GM23338 (cell line): ENCODE data around the gene SLC6A12. TPM values are rescaled to one million over a fixed set of nuclear protein-coding genes. Genes with fewer than 3 reads are reported as not detected.

Experiments used
- ATAC-seq: fragments of 200-7000 bp; cut with Tn5 transposase; 3 replicates; pipeline ENCODE4 v1.9.1; 2020
- DNase-seq: peaks from one replicate; pipeline ENCODE4 v3.0.0-alpha.2; 2015; ENCODE audit warnings: low spot score
- H2AFZ ChIP-seq: fragments of 200-600 bp; sonication (generic); 2 replicates; pipeline ENCODE4 v1.8.0; 2016; ENCODE audit warnings: antibody characterized with exemption, mild to moderate bottlenecking, moderate library complexity
- H3F3A ChIP-seq: fragments of 200-600 bp; sonication (generic); replicated peaks from 2 replicates; pipeline ENCODE4 v1.8.0; 2017; ENCODE audit warnings: antibody characterized with exemption, mixed run types, low read depth
- H3K27ac ChIP-seq: fragments of 200-600 bp; sonication (generic); 2 replicates; pipeline ENCODE4 v1.6.1; 2016; ENCODE audit warnings: low read depth
- H3K27me3 ChIP-seq: fragments of 200-600 bp; sonication (generic); 2 replicates; pipeline ENCODE4 v1.8.0; 2016; ENCODE audit warnings: mild to moderate bottlenecking, mixed run types, moderate library complexity; ENCODE audit not compliant: insufficient read depth
- H3K36me3 ChIP-seq: fragments of 200-600 bp; sonication (generic); 2 replicates; pipeline ENCODE4 v1.8.0; 2016; ENCODE audit warnings: mild to moderate bottlenecking; ENCODE audit not compliant: insufficient read depth
- H3K4me1 ChIP-seq: fragments of 200-600 bp; sonication (generic); 2 replicates; pipeline ENCODE4 v1.8.0; 2016; ENCODE audit warnings: mild to moderate bottlenecking, moderate library complexity; ENCODE audit not compliant: insufficient read depth
- H3K4me2 ChIP-seq: fragments of 200-600 bp; sonication (generic); 2 replicates; pipeline ENCODE4 v1.7.1; 2017; ENCODE audit warnings: mixed run types
- H3K4me3 ChIP-seq: fragments of 200-600 bp; sonication (generic); 2 replicates; pipeline ENCODE4 v1.6.1; 2016; ENCODE audit warnings: mixed run types
- H3K79me2 ChIP-seq: fragments of 200-600 bp; sonication (generic); replicated peaks from 2 replicates; pipeline ENCODE4 v1.8.0; 2017; ENCODE audit warnings: mild to moderate bottlenecking; ENCODE audit not compliant: insufficient read depth
- H3K9me2 ChIP-seq: fragments of 200-600 bp; sonication (generic); 2 replicates; pipeline ENCODE4 v1.8.0; 2017; ENCODE audit not compliant: insufficient read depth
- H4K20me1 ChIP-seq: fragments of 200-600 bp; sonication (generic); replicated peaks from 2 replicates; pipeline ENCODE4 v1.8.0; 2017; ENCODE audit warnings: mild to moderate bottlenecking; ENCODE audit not compliant: insufficient read depth
- H3K27ac Mint-ChIP-seq: 2 replicates; pipeline ENCODE4 v1.8.0; 2020; ENCODE audit warnings: inconsistent platforms, mild to moderate bottlenecking, moderate library complexity, mixed read lengths
- H3K27me3 Mint-ChIP-seq: 3 replicates; pipeline ENCODE4 v1.8.0; 2022; ENCODE audit warnings: low read depth, mild to moderate bottlenecking, moderate library complexity, mixed read lengths, inconsistent platforms; ENCODE audit not compliant: insufficient read depth, poor library complexity
- H3K36me3 Mint-ChIP-seq: 3 replicates; pipeline ENCODE4 v1.8.0; 2021; ENCODE audit warnings: low read depth, mild to moderate bottlenecking, inconsistent platforms, moderate library complexity, mixed read lengths
- H3K4me1 Mint-ChIP-seq: 3 replicates; pipeline ENCODE4 v1.8.0; 2020; ENCODE audit warnings: mild to moderate bottlenecking, inconsistent platforms, mixed read lengths
- H3K4me3 Mint-ChIP-seq: 3 replicates; pipeline ENCODE4 v1.8.0; 2021; ENCODE audit warnings: moderate library complexity, mild to moderate bottlenecking, inconsistent platforms, mixed read lengths
- H3K9me3 Mint-ChIP-seq: 3 replicates; pipeline ENCODE4 v1.8.0; 2020; ENCODE audit warnings: moderate library complexity, mild to moderate bottlenecking, inconsistent platforms, mixed read lengths
- CREB1 ChIP-seq: fragments of 250-450 bp; sonication (Bioruptor Pico); IDR thresholded peaks from 2 replicates; pipeline ENCODE4 v1.5.0; 2020; ENCODE audit warnings: low read depth, mild to moderate bottlenecking, moderate library complexity
- EZH2 ChIP-seq: fragments of 200-600 bp; sonication (generic); IDR thresholded peaks from one replicate; pipeline ENCODE4 v1.8.0; 2017; ENCODE audit warnings: antibody characterized with exemption, mild to moderate bottlenecking, low read depth; ENCODE audit not compliant: unreplicated experiment
- EZH2phosphoT487 ChIP-seq: fragments of 200-600 bp; sonication (generic); IDR thresholded peaks from one replicate; pipeline ENCODE4 v1.8.1; 2018; ENCODE audit warnings: antibody characterized with exemption; ENCODE audit not compliant: unreplicated experiment
- JUNB ChIP-seq: IDR thresholded peaks from one replicate; pipeline ENCODE4 v1.6.1; 2016; ENCODE audit warnings: antibody characterized with exemption; ENCODE audit not compliant: unreplicated experiment
- NANOG ChIP-seq: IDR thresholded peaks from 2 replicates; pipeline ENCODE4 v1.6.1; 2016; ENCODE audit warnings: antibody characterized with exemption, borderline replicate concordance
- POLR2AphosphoS5 ChIP-seq: IDR thresholded peaks from 2 replicates; pipeline ENCODE4 v1.6.1; 2016; ENCODE audit warnings: antibody characterized with exemption, low read depth
- STAT1 ChIP-seq: IDR thresholded peaks from one replicate; pipeline ENCODE4 v1.6.1; 2016; ENCODE audit warnings: antibody characterized with exemption; ENCODE audit not compliant: unreplicated experiment
- ZNF114 ChIP-seq: fragments of 250-450 bp; sonication (Bioruptor Pico); IDR thresholded peaks from 2 replicates; pipeline ENCODE4 v1.5.0; 2020; ENCODE audit warnings: mild to moderate bottlenecking, moderate library complexity
- ZNF331 ChIP-seq: fragments of 250-450 bp; sonication (Bioruptor Pico); IDR thresholded peaks from 2 replicates; pipeline ENCODE4 v1.5.0; 2020; ENCODE audit warnings: low read depth, mild to moderate bottlenecking, moderate library complexity
- polyA plus RNA-seq: library from polyadenylated mRNA; unstranded; fragments of >200 nt; fragmentation: Nextera tagmentation; extraction: Ambion mirVana; gene quantifications from 2 replicates; pipeline ENCODE4 v1.2.1, GENCODE V29; 2016
- total RNA-seq: library from RNA; depleted of rRNA; stranded (reverse); fragments of >200 nt; shearing (Covaris generic); gene quantifications from 2 replicates; pipeline ENCODE4 v1.2.3, GENCODE V29; 2014
- TF ChIP-seq, protein P1 (sequence below): IDR thresholded peaks from 2 replicates; pipeline ENCODE4 v1.6.1; 2016; ENCODE audit warnings: antibody characterized with exemption
- TF ChIP-seq, protein P2 (sequence below), 2 experiments: fragments of 200-600 bp in 1 of 2; sonication (generic) in 1 of 2; conservative IDR thresholded peaks; 2 replicates each; pipeline versions ENCODE4 v1.5.1 to v1.6.1; 2016 to 2017; ENCODE audit warnings: antibody characterized with exemption in 2 of 2, low read depth in 2 of 2, mild to moderate bottlenecking in 2 of 2, moderate library complexity in 1 of 2

SLC6A12 gene
- total and polyA plus RNA-seq, 2 experiments from 2014 or later = 0.56 TPM; not detected in 1

DNA sequence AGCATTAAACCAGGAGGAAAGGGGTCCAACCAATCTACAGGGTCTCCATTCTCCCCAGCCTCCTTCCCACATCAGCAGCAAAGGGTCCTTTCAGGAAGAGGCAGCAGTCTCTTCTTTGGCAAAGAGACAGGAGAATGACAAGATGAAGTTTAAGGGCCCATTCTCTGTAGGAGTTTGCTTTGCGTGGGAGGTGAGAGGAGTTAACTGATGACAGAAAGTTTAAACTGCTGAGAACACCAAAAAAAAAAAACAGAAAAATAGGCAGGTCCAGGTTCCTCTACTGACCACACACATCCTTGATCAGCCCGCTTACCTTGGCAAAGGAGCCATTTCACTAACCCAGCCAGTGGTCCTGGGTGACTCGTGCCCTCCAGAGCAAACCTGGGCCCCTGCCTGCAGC lies 43.0 kb upstream of the SLC6A12 start:
- no peaks in the 10 kb centered on the region for H3K79me2 ChIP-seq
- Mint-ChIP-seq H3K27me3 (peaks cover 8% of the 10 kb centered on the region), H3K27ac (no peak overlapping the region), H3K36me3 (no peaks in the 10 kb centered on the region), H3K4me1 (peaks cover 12% of the 10 kb centered on the region), H3K4me3 (no peak overlapping the region), H3K9me3 (no peaks in the 10 kb centered on the region)
- H4K20me1 ChIP-seq = no peaks in the 10 kb centered on the region
- no peaks in the 10 kb centered on the region for H3F3A ChIP-seq
- H3K4me2 ChIP-seq = no peak overlapping the region
- no peaks in the 10 kb centered on the region; the same call in 1 of the 2 replicates for H3K9me2 ChIP-seq
- H3K27ac ChIP-seq = no peak overlapping the region
- DNase-seq = no peak
- H3K4me3 ChIP-seq = no peak overlapping the region
- H3K4me1 ChIP-seq = no peaks in the 10 kb centered on the region
- H3K36me3 ChIP-seq = no peaks in the 10 kb centered on the region
- no peaks in the 10 kb centered on the region for H3K27me3 ChIP-seq
- ATAC-seq = no peak
- no peak for TF ChIP-seq NANOG
- H2AFZ ChIP-seq = no peak overlapping the region

DNA sequence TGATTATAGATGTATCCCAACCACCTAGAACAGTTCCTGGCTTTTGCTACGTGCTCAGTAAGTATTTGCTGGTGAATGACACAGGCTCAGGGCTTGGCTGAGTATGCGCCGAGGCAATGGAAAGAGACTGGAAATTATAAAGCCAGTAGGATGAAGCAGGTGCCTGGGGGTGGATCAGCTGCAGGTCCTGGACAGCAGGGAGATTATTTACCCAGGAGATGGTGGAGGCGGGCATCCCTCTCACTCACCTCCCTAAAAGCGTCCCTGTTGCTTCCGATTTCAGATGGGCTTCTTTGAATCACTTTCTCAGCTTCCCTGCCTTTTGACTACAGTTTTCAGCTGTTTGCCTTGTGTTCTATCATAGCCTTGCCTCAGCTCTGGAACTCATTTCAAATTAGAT lies 42.3 kb upstream of the SLC6A12 start:
- no peaks in the 10 kb centered on the region for H3K27me3 ChIP-seq
- peaks cover 12% of the 10 kb centered on the region for H3K4me1 Mint-ChIP-seq
- no peak for ATAC-seq
- H3K9me3 Mint-ChIP-seq = no peaks in the 10 kb centered on the region
- no peaks in the 10 kb centered on the region for H3K36me3 ChIP-seq
- H3K4me2 ChIP-seq = no peak overlapping the region
- no peak overlapping the region for H3K4me3 ChIP-seq
- no peaks in the 10 kb centered on the region for H3K79me2 ChIP-seq
- no peaks in the 10 kb centered on the region for H3F3A ChIP-seq
- H2AFZ ChIP-seq = no peak overlapping the region
- H3K27ac Mint-ChIP-seq = no peak overlapping the region
- no peaks in the 10 kb centered on the region for H3K36me3 Mint-ChIP-seq
- TF ChIP-seq STAT1 (no peak), EZH2 (no peak), ZNF114 (CRISPR knock-in tag) (no peak), POLR2AphosphoS5 (no peak), ZNF331 (CRISPR knock-in tag) (no peak), JUNB (no peak), EZH2phosphoT487 (no peak)
- TF ChIP-seq, protein P1, sequence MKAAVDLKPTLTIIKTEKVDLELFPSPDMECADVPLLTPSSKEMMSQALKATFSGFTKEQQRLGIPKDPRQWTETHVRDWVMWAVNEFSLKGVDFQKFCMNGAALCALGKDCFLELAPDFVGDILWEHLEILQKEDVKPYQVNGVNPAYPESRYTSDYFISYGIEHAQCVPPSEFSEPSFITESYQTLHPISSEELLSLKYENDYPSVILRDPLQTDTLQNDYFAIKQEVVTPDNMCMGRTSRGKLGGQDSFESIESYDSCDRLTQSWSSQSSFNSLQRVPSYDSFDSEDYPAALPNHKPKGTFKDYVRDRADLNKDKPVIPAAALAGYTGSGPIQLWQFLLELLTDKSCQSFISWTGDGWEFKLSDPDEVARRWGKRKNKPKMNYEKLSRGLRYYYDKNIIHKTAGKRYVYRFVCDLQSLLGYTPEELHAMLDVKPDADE = no peak
- no peaks in the 10 kb centered on the region for H3K4me1 ChIP-seq
- no peak overlapping the region for H3K4me3 Mint-ChIP-seq
- H3K27ac ChIP-seq = no peak overlapping the region
- H3K27me3 Mint-ChIP-seq = peaks cover 8% of the 10 kb centered on the region
- no peaks in the 10 kb centered on the region for H4K20me1 ChIP-seq
- H3K9me2 ChIP-seq = no peaks in the 10 kb centered on the region; the same call in 1 of the 2 replicates
- DNase-seq = no peak

DNA sequence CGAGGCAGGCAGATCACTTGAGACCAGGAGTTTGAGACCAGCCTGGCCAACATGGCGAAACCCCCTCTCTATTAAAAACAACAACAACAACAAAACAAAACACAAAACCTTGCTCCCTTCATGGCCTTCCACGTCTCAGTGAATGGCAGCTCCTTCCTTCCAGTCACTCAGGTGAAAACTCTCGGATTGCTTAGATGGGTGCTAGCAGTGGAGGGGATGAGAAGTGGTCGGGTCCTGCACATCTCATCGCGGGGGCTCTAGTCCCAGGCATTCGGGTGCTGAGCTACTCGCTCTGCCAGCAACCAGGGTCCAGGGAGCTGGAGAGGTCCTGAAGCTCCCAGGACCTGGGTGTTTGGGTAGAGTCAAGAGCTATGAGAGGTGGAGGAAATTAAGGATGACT lies 41.0 kb upstream of the SLC6A12 start:
- DNase-seq = no peak

More for the DNA sequence above, 41.0 kb upstream of the SLC6A12 start:
- TF ChIP-seq, protein P2, sequence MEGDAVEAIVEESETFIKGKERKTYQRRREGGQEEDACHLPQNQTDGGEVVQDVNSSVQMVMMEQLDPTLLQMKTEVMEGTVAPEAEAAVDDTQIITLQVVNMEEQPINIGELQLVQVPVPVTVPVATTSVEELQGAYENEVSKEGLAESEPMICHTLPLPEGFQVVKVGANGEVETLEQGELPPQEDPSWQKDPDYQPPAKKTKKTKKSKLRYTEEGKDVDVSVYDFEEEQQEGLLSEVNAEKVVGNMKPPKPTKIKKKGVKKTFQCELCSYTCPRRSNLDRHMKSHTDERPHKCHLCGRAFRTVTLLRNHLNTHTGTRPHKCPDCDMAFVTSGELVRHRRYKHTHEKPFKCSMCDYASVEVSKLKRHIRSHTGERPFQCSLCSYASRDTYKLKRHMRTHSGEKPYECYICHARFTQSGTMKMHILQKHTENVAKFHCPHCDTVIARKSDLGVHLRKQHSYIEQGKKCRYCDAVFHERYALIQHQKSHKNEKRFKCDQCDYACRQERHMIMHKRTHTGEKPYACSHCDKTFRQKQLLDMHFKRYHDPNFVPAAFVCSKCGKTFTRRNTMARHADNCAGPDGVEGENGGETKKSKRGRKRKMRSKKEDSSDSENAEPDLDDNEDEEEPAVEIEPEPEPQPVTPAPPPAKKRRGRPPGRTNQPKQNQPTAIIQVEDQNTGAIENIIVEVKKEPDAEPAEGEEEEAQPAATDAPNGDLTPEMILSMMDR (conservative IDR thresholded peaks at IDR 0.05; ENCODE audit: low read depth in 2 of 2) = no peak
- no peak for TF ChIP-seq POLR2AphosphoS5
- no peak for TF ChIP-seq CREB1 (CRISPR knock-in tag)
- TF ChIP-seq, protein P1 = no peak
- no peak for TF ChIP-seq NANOG
- no peak for TF ChIP-seq JUNB
- no peak for TF ChIP-seq EZH2
- H3K4me1 Mint-ChIP-seq = peaks cover 12% of the 10 kb centered on the region
- H3K79me2 ChIP-seq = no peaks in the 10 kb centered on the region
- ATAC-seq = no peak
- no peak overlapping the region for H3K4me2 ChIP-seq
- H3K4me3 Mint-ChIP-seq = no peak overlapping the region
- no peaks in the 10 kb centered on the region for H3K9me3 Mint-ChIP-seq
- no peak overlapping the region for H2AFZ ChIP-seq
- no peaks in the 10 kb centered on the region; the same call in 1 of the 2 replicates for H3K9me2 ChIP-seq
- no peaks in the 10 kb centered on the region for H3F3A ChIP-seq
- no peaks in the 10 kb centered on the region for H3K27me3 ChIP-seq
- H3K36me3 ChIP-seq = no peaks in the 10 kb centered on the region
- H4K20me1 ChIP-seq = no peaks in the 10 kb centered on the region
- H3K27ac ChIP-seq = no peak overlapping the region
- H3K27ac Mint-ChIP-seq = no peak overlapping the region
- no peaks in the 10 kb centered on the region for H3K4me1 ChIP-seq
- no peak overlapping the region for H3K4me3 ChIP-seq
- H3K36me3 Mint-ChIP-seq = no peaks in the 10 kb centered on the region
- peaks cover 8% of the 10 kb centered on the region for H3K27me3 Mint-ChIP-seq
